ENCODE measurements around the gene HP. TPM values are rescaled to one million over a fixed set of nuclear protein-coding genes. Genes with fewer than 3 reads are reported as not detected.

Gene HP
- total and polyA plus RNA-seq, 2 of the 8 experiments (the other 6 are each of a cell fraction or from before 2014, with no cell fraction given): not detected

- TF ChIP-seq CHD7 (IDR thresholded peaks at IDR 0.05; ENCODE audit: insufficient replicate concordance, low read length) (no peak), SP1 (IDR thresholded peaks at IDR 0.05; ENCODE audit: low read depth, low read length) (no peak), JUN (IDR thresholded peaks at IDR 0.05; ENCODE audit: low read depth, low read length) (no peak), RXRA (IDR thresholded peaks at IDR 0.05; ENCODE audit: insufficient read depth, low read depth, low read length) (no peak), TBP (IDR thresholded peaks at IDR 0.05; ENCODE audit: low read depth, low read length) (no peak), CBX5 (IDR thresholded peaks at IDR 0.05; ENCODE audit: low read depth, low read length) (no peak)
- TF ChIP-seq, protein P1, sequence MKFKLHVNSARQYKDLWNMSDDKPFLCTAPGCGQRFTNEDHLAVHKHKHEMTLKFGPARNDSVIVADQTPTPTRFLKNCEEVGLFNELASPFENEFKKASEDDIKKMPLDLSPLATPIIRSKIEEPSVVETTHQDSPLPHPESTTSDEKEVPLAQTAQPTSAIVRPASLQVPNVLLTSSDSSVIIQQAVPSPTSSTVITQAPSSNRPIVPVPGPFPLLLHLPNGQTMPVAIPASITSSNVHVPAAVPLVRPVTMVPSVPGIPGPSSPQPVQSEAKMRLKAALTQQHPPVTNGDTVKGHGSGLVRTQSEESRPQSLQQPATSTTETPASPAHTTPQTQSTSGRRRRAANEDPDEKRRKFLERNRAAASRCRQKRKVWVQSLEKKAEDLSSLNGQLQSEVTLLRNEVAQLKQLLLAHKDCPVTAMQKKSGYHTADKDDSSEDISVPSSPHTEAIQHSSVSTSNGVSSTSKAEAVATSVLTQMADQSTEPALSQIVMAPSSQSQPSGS (IDR thresholded peaks at IDR 0.05; ENCODE audit: low read length): no peak
- TF ChIP-seq, protein P2, sequence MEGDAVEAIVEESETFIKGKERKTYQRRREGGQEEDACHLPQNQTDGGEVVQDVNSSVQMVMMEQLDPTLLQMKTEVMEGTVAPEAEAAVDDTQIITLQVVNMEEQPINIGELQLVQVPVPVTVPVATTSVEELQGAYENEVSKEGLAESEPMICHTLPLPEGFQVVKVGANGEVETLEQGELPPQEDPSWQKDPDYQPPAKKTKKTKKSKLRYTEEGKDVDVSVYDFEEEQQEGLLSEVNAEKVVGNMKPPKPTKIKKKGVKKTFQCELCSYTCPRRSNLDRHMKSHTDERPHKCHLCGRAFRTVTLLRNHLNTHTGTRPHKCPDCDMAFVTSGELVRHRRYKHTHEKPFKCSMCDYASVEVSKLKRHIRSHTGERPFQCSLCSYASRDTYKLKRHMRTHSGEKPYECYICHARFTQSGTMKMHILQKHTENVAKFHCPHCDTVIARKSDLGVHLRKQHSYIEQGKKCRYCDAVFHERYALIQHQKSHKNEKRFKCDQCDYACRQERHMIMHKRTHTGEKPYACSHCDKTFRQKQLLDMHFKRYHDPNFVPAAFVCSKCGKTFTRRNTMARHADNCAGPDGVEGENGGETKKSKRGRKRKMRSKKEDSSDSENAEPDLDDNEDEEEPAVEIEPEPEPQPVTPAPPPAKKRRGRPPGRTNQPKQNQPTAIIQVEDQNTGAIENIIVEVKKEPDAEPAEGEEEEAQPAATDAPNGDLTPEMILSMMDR (IDR thresholded peaks at IDR 0.05; ENCODE audit: control extremely low read depth in 1 of 3, insufficient read depth in 1 of 3, low read depth in 1 of 3, low read length in 3 of 3): no peak
Measured at GRCh38 chr16:72023962-72024361, 30.3 kb upstream of the HP start (continued).

Data from H1 (cell line).